AML-193 (cell line): ENCODE data around the gene CLIP4.

ENCODE experiments used
- DNase-seq, 2 experiments: peaks; one replicate each; lab custom pipeline; 2025; lab: John Stamatoyannopoulos, UW

CLIP4 gene

GRCh38 chr2:29191817-29192216 lies 76.6 kb downstream of the CLIP4 start:
- DNase-seq = no peak

DNA sequence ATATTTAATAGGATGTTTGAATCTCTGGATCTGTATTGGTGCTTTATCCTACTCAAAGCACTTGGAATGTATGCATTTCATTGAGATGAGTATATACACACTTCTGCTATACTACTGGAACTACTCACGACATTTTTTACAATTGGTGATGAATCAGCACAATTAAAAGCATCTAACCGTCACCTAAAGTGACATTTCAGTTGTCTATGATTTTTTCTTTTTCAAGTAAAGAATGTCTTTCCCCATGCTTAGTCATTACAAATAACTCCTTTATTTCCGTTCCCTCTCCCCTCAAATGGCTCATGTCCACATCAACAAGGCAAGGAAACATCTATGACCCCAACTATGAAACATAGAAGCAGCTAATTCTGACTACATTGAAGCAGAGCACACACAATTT lies 77.3 kb downstream of the CLIP4 start:
- no peak for DNase-seq

DNA sequence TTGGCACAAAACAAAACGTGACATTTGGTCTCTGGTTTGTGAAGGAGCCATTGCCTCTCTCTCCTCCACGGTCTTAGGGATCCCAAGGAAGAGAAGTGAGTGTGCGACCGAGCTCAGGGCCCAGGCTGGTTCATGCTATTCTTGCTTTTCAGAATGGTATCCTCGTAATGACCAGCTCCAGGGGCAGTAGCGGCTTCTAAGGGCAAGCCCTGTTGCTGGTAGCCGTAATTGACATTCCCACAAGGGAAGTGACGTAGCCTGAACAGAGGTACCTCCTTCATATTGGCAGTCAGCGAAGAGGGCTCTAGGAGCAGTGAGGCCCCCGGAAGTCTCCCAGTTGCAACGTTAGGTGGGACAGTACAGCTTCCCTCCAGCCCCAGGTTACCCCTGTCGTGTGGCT lies 77.9 kb downstream of the CLIP4 start:
- DNase-seq = no peak

- DNase-seq = no peak
Measured at GRCh38 chr2:29193681-29194080, 78.5 kb downstream of the CLIP4 start.

- no peak for DNase-seq
Measured at GRCh38 chr2:29195796-29196195, 80.6 kb downstream of the CLIP4 start.

GRCh38 chr2:29196792-29197788 lies 81.9 kb downstream of the CLIP4 start:
- DNase-seq = peak; percentile 42 to 47

GRCh38 chr2:29201979-29202378 lies 86.8 kb downstream of the CLIP4 start:
- no peak for DNase-seq

DNA sequence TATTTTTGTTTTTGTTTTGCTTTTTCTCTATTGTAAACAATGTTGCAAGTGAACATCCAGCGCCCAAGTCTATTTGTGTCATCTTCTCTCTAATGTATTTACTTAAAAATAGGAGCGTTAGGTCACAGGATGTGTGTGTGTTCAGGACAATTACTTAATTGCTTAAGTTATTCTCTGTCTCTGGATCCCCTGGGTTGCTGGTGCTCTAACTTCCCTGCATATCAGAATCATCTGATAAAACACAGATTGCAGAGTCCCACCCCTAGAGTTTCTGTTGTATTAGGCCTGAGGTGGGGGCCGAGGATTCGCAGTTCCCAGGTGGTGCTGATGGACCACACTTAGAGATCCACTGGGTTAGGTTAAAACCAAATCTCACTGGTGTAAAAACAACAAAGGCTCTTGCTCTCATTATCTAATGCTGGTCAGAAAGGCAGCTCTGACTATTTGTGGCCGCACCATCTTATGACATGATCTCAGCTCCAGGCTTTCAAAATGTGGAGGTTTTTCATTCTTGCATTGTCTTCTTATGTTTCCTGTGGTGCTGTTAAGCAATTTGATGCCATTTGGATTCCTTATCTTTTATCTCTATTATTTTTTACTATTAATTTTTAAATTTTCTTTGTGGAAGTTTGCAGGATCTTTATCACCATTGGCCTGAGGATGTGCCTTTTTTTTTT lies 87.7 kb downstream of the CLIP4 start:
- DNase-seq = no peak

GRCh38 chr2:29206941-29207340 lies 91.7 kb downstream of the CLIP4 start:
- DNase-seq = no peak

- DNase-seq = no peak
Measured at GRCh38 chr2:29207352-29208148, 92.3 kb downstream of the CLIP4 start.

- no peak for DNase-seq
Measured at GRCh38 chr2:29209551-29209950, 94.3 kb downstream of the CLIP4 start.

GRCh38 chr2:29212009-29212408 lies 96.8 kb downstream of the CLIP4 start:
- DNase-seq = no peak

- no peak for DNase-seq
Measured at GRCh38 chr2:29213888-29214291, 98.7 kb downstream of the CLIP4 start.

- no peak for DNase-seq
Measured at GRCh38 chr2:29215073-29215472, 99.9 kb downstream of the CLIP4 start.

GRCh38 chr2:29215739-29216608 lies 100.8 kb downstream of the CLIP4 start:
- no peak for DNase-seq

GRCh38 chr2:29216609-29216909 lies 101.3 kb downstream of the CLIP4 start:
- DNase-seq = no peak

DNA sequence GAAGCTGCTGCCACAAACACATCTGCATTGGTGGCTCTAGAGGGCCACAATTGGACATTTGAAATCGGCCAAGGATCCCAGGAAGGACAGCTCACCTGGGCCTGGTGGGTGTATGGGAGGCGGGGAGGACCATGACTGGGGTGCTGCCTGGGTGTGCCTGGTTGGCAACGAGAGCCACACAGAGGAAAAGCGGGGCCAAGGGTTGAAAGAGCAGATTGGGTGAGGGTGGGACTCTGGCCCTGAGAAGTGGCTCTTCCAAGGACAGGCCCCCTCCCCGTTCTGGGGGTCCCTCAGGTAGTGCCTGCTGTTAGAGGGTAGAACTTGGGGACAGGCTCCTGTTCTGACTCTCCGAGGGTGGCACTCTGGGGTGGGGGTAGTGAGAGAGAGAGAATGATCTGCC lies 102.9 kb downstream of the CLIP4 start:
- DNase-seq = no peak

DNA sequence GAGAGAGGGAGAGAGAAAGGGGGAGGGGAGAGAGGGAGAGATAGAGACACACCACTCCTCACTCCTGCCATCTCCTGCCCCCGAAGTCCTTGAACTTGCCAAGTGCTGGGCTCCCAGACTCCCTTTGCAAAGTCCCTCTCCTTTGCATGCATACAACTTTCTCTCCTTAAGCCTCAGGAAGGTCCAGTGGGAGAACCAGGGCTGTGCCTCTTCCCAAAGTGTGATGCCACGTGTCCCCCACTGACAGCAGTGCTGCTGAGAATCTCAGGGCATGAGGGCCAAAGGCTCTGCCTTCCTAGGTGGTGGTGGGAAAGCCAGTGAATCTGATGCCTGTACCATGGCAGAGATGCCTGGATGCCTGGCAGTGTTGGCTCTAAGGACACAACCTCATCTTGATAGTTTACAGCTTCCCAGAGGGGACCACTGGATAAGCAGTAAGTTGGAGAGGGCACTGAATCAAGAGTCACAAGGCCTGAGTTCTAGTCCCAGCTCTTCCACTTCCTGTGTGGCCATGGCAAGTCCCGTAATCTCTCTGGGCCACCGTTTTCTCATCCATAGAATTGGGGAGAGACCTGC lies 103.4 kb downstream of the CLIP4 start:
- DNase-seq = no peak

- DNase-seq = no peak
Measured at GRCh38 chr2:29219374-29219773, 104.2 kb downstream of the CLIP4 start.

DNA sequence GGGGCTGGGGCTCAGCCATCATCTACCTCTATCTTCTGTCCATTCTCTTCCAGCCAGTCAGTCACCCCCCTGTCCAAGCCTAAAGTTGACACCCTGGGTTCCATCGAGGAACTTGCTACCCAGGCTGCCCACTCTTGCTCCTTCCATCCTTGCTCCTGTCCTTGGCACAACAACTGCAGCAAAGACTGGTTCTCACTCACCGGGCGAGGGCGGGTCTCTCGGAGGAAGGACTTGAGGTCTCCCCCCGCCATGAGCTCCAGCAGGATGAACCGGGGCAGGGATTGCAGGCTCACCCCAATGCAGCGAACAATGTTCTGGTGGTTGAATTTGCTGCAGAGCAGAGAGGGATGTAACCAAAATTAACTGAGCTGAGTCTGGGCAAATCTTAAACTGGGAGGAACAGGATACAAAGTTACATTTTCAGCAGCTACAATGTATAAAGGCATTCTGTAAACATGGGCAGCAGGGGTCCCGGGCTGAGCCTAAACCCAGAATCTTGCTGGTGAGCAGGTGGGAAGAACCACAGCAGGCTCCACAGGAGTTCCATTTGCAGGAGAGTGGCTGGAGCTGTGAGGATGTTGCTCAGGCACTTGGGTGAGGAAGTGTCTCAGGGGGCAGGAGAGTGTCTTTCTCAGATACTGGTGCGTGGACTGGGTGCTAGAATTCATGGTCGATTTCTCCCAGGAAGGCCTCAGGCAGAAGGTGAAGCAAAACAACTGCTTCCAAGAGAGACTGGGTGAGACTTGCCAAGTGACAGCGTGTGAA lies 105.5 kb downstream of the CLIP4 start:
- no peak for DNase-seq
